ENCODE data around the gene HMCN1.

The HMCN1 gene

DNA sequence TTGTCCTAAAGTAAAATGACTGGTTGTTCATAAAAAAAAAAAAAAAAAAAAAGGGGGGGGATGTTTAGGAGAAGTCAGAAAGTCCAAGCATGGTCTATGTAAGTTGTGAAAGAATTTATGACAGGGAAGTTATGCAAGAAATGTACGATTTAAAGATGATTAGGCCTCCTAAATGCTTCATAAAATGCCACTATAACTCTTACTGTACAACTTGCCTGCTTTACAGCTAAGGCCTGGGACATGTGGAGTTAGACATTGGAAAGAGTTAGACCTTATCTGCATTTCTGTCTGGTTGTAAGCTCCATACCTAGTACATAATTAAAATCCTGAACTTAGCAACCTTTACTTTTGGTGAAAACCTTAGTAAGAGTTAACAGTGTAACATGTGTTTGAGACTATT is 490.9 kb downstream of the HMCN1 start:
- DNase-seq (ENCODE audit: low spot score) = no peak
- in situ Hi-C loops (cut with MboI; ENCODE audit: low sequenced_read_pairs, unreplicated experiment) = no loop called here
- TF ChIP-seq CTCF (IDR thresholded peaks at IDR 0.05; ENCODE audit: borderline replicate concordance, control extremely low read depth, extremely low read depth, insufficient read depth, missing control alignments) = no peak

DNA sequence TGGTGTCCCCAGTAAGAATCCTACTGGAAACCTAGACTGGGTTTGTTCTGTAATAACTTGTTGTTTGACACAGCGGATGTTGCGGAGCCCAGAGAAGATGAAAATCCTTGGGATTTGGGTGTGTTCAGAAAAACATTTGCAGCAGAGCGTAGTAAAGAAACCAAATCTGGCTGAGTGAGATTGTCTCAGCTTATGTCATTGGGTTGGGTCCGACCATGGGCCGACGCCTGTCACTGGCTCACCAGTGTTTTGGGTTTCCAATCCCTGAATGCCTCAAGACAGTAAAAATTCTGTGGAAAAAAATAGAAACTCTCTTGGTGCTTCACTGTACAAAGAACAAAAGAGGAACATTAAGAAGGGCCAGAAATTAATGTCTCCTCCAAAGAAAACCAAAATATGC is 494.6 kb downstream of the HMCN1 start:
- no peak for DNase-seq (ENCODE audit: low spot score)
- in situ Hi-C loops (cut with MboI; ENCODE audit: low sequenced_read_pairs, unreplicated experiment) = no loop called here
- TF ChIP-seq CTCF (IDR thresholded peaks at IDR 0.05; ENCODE audit: borderline replicate concordance, control extremely low read depth, extremely low read depth, insufficient read depth, missing control alignments) = no peak

GRCh38 chr1:186231861-186232436 is 497.8 kb downstream of the HMCN1 start:
- no peak for TF ChIP-seq CTCF (IDR thresholded peaks at IDR 0.05; ENCODE audit: borderline replicate concordance, control extremely low read depth, extremely low read depth, insufficient read depth, missing control alignments)
- DNase-seq (ENCODE audit: low spot score) = no peak
- in situ Hi-C loops (cut with MboI; ENCODE audit: low sequenced_read_pairs, unreplicated experiment) = no loop called here

- no peak for TF ChIP-seq CTCF (IDR thresholded peaks at IDR 0.05; ENCODE audit: borderline replicate concordance, control extremely low read depth, extremely low read depth, insufficient read depth, missing control alignments)
- DNase-seq (ENCODE audit: low spot score) = no peak
- in situ Hi-C loops (cut with MboI; ENCODE audit: low sequenced_read_pairs, unreplicated experiment) = no loop called here
Observed at GRCh38 chr1:186234976-186235686, 500.9 kb downstream of the HMCN1 start.

- no peak for DNase-seq (ENCODE audit: low spot score)
- no peak for TF ChIP-seq CTCF (IDR thresholded peaks at IDR 0.05; ENCODE audit: borderline replicate concordance, control extremely low read depth, extremely low read depth, insufficient read depth, missing control alignments)
- in situ Hi-C loops (cut with MboI; ENCODE audit: low sequenced_read_pairs, unreplicated experiment) = no loop called here
Observed at GRCh38 chr1:186235696-186236095, 501.5 kb downstream of the HMCN1 start.

GRCh38 chr1:186236921-186237320 is 502.7 kb downstream of the HMCN1 start:
- TF ChIP-seq CTCF (IDR thresholded peaks at IDR 0.05; ENCODE audit: borderline replicate concordance, control extremely low read depth, extremely low read depth, insufficient read depth, missing control alignments) = no peak
- DNase-seq (ENCODE audit: low spot score) = no peak
- in situ Hi-C loops (cut with MboI; ENCODE audit: low sequenced_read_pairs, unreplicated experiment) = no loop called here
